ENCODE results near the gene PACSIN1.

Gene PACSIN1

GRCh38 chr6:34436803-34437643, 28.9 kb upstream of the PACSIN1 start:
- peaks cover 5% of the 10 kb centered on the region for H3K9me3 ChIP-seq (ENCODE audit: insufficient read depth, low read depth, low read length)
- DNase-seq: no peak
- peak overlapping the region; percentile 15 for H3K4me3 ChIP-seq (ENCODE audit: low read depth, low read length)
- no peak overlapping the region for H3K4ac ChIP-seq (ENCODE audit: low read depth, low read length)
- H2BK120ac ChIP-seq (ENCODE audit: insufficient read depth, low read length, poor library complexity): no peak overlapping the region
- H2BK12ac ChIP-seq (ENCODE audit: low read length): no peak overlapping the region
- no peaks in the 10 kb centered on the region for H3K79me1 ChIP-seq (ENCODE audit: low read length)
- no peak overlapping the region for H3K23ac ChIP-seq (ENCODE audit: low read length)
- no CpG with 5 or more reads among the region's 38 CpGs for WGBS (ENCODE audit: extremely low coverage, insufficient coverage, insufficient read length)
- H2BK5ac ChIP-seq (ENCODE audit: low read depth, low read length, poor library complexity): no peak overlapping the region
- H3K36me3 ChIP-seq (ENCODE audit: control insufficient read depth in 1 of 2, insufficient read depth in 2 of 2, low read length in 2 of 2): no peaks in the 10 kb centered on the region
- H3K14ac ChIP-seq (ENCODE audit: low read length): no peak overlapping the region
- H3K79me2 ChIP-seq (ENCODE audit: control insufficient read depth, insufficient read depth, low read length, poor library complexity): no peaks in the 10 kb centered on the region
- H3K18ac ChIP-seq (ENCODE audit: low read length): no peak overlapping the region
- H2AK5ac ChIP-seq (ENCODE audit: low read length): no peak overlapping the region
- H3K4me2 ChIP-seq (ENCODE audit: low read length): no peak overlapping the region
- no peaks in the 10 kb centered on the region for H3K4me1 ChIP-seq (ENCODE audit: control insufficient read depth in 1 of 2, insufficient read depth in 2 of 2, low read length in 2 of 2)
- H4K91ac ChIP-seq (ENCODE audit: low read depth, low read length): no peak overlapping the region
- H4K8ac ChIP-seq (ENCODE audit: low read depth, low read length): no peak overlapping the region
- no peak overlapping the region for H4K12ac ChIP-seq (ENCODE audit: low read depth, low read length)
- no peaks in the 10 kb centered on the region for H3K27me3 ChIP-seq (ENCODE audit: insufficient read depth, low read length)
- H2AFZ ChIP-seq (ENCODE audit: insufficient read depth, low read length, poor library complexity): no peak overlapping the region
- no peak overlapping the region for H3K27ac ChIP-seq (ENCODE audit: low read depth, low read length)
- H3K9ac ChIP-seq (ENCODE audit: low read length): no peak overlapping the region

- Histone ChIP-seq H3K9ac (ENCODE audit: low read length) (no peak overlapping the region), H3K4me2 (ENCODE audit: low read length) (no peak overlapping the region), H3K4ac (ENCODE audit: low read depth, low read length) (no peak overlapping the region), H4K91ac (ENCODE audit: low read depth, low read length) (no peak overlapping the region), H3K27ac (ENCODE audit: low read depth, low read length) (no peak overlapping the region), H2AFZ (ENCODE audit: insufficient read depth, low read length, poor library complexity) (no peak overlapping the region), H2BK12ac (ENCODE audit: low read length) (no peak overlapping the region), H4K12ac (ENCODE audit: low read depth, low read length) (no peak overlapping the region), H3K18ac (ENCODE audit: low read length) (no peak overlapping the region), H3K4me3 (ENCODE audit: low read depth, low read length) (no peak overlapping the region), H3K79me1 (ENCODE audit: low read length) (no peaks in the 10 kb centered on the region), H3K4me1 (ENCODE audit: control insufficient read depth in 1 of 2, insufficient read depth in 2 of 2, low read length in 2 of 2) (no peaks in the 10 kb centered on the region), H2BK120ac (ENCODE audit: insufficient read depth, low read length, poor library complexity) (no peak overlapping the region), H3K79me2 (ENCODE audit: control insufficient read depth, insufficient read depth, low read length, poor library complexity) (no peaks in the 10 kb centered on the region), H2BK5ac (ENCODE audit: low read depth, low read length, poor library complexity) (no peak overlapping the region), H3K14ac (ENCODE audit: low read length) (no peak overlapping the region), H3K27me3 (ENCODE audit: insufficient read depth, low read length) (no peaks in the 10 kb centered on the region), H3K23ac (ENCODE audit: low read length) (no peak overlapping the region), H3K9me3 (ENCODE audit: insufficient read depth, low read depth, low read length) (peaks cover 5% of the 10 kb centered on the region), H3K36me3 (ENCODE audit: control insufficient read depth in 1 of 2, insufficient read depth in 2 of 2, low read length in 2 of 2) (no peaks in the 10 kb centered on the region), H2AK5ac (ENCODE audit: low read length) (no peak overlapping the region), H4K8ac (ENCODE audit: low read depth, low read length) (no peak overlapping the region)
- WGBS (ENCODE audit: extremely low coverage, insufficient coverage, insufficient read length): no CpG with 5 or more reads among the region's 1 CpG
- DNase-seq: peak; percentile 51 to 87
These were observed 28.3 kb upstream of the PACSIN1 start for GRCh38 chr6:34437644-34437970.

GRCh38 chr6:34438705-34439104, 27.2 kb upstream of the PACSIN1 start:
- Histone ChIP-seq H3K9ac (ENCODE audit: low read length) (no peak overlapping the region), H3K18ac (ENCODE audit: low read length) (no peak overlapping the region), H2AFZ (ENCODE audit: insufficient read depth, low read length, poor library complexity) (no peak overlapping the region), H3K4me3 (ENCODE audit: low read depth, low read length) (no peak overlapping the region), H2BK120ac (ENCODE audit: insufficient read depth, low read length, poor library complexity) (no peak overlapping the region), H3K4me2 (ENCODE audit: low read length) (no peak overlapping the region), H3K4ac (ENCODE audit: low read depth, low read length) (no peak overlapping the region), H3K14ac (ENCODE audit: low read length) (no peak overlapping the region), H4K8ac (ENCODE audit: low read depth, low read length) (no peak overlapping the region), H3K9me3 (ENCODE audit: insufficient read depth, low read depth, low read length) (peaks cover 5% of the 10 kb centered on the region), H4K91ac (ENCODE audit: low read depth, low read length) (no peak overlapping the region), H3K23ac (ENCODE audit: low read length) (no peak overlapping the region), H2AK5ac (ENCODE audit: low read length) (no peak overlapping the region), H3K27me3 (ENCODE audit: insufficient read depth, low read length) (no peaks in the 10 kb centered on the region), H3K4me1 (ENCODE audit: control insufficient read depth in 1 of 2, insufficient read depth in 2 of 2, low read length in 2 of 2) (no peaks in the 10 kb centered on the region), H2BK5ac (ENCODE audit: low read depth, low read length, poor library complexity) (no peak overlapping the region), H3K79me2 (ENCODE audit: control insufficient read depth, insufficient read depth, low read length, poor library complexity) (no peaks in the 10 kb centered on the region), H2BK12ac (ENCODE audit: low read length) (no peak overlapping the region), H3K36me3 (ENCODE audit: control insufficient read depth in 1 of 2, insufficient read depth in 2 of 2, low read length in 2 of 2) (no peaks in the 10 kb centered on the region), H3K27ac (ENCODE audit: low read depth, low read length) (no peak overlapping the region), H3K79me1 (ENCODE audit: low read length) (no peaks in the 10 kb centered on the region), H4K12ac (ENCODE audit: low read depth, low read length) (no peak overlapping the region)
- no CpG with 5 or more reads among the region's 4 CpGs for WGBS (ENCODE audit: extremely low coverage, insufficient coverage, insufficient read length)
- no peak for DNase-seq

GRCh38 chr6:34439442-34439841, 26.4 kb upstream of the PACSIN1 start:
- H3K4me3 ChIP-seq (ENCODE audit: low read depth, low read length): no peak overlapping the region
- H4K8ac ChIP-seq (ENCODE audit: low read depth, low read length): no peak overlapping the region
- no peak overlapping the region for H2BK5ac ChIP-seq (ENCODE audit: low read depth, low read length, poor library complexity)
- no CpG with 5 or more reads among the region's 3 CpGs for WGBS (ENCODE audit: extremely low coverage, insufficient coverage, insufficient read length)
- no peak overlapping the region for H4K12ac ChIP-seq (ENCODE audit: low read depth, low read length)
- no peaks in the 10 kb centered on the region for H3K79me2 ChIP-seq (ENCODE audit: control insufficient read depth, insufficient read depth, low read length, poor library complexity)
- H3K36me3 ChIP-seq (ENCODE audit: control insufficient read depth in 1 of 2, insufficient read depth in 2 of 2, low read length in 2 of 2): no peaks in the 10 kb centered on the region
- H4K91ac ChIP-seq (ENCODE audit: low read depth, low read length): no peak overlapping the region
- no peak overlapping the region for H3K4me2 ChIP-seq (ENCODE audit: low read length)
- H3K23ac ChIP-seq (ENCODE audit: low read length): no peak overlapping the region
- no peak overlapping the region for H2BK120ac ChIP-seq (ENCODE audit: insufficient read depth, low read length, poor library complexity)
- H3K9me3 ChIP-seq (ENCODE audit: insufficient read depth, low read depth, low read length): peaks cover 5% of the 10 kb centered on the region
- H3K27ac ChIP-seq (ENCODE audit: low read depth, low read length): no peak overlapping the region
- no peak overlapping the region for H3K4ac ChIP-seq (ENCODE audit: low read depth, low read length)
- no peak overlapping the region for H3K14ac ChIP-seq (ENCODE audit: low read length)
- H3K79me1 ChIP-seq (ENCODE audit: low read length): no peaks in the 10 kb centered on the region
- H2BK12ac ChIP-seq (ENCODE audit: low read length): no peak overlapping the region
- H3K9ac ChIP-seq (ENCODE audit: low read length): no peak overlapping the region
- no peak overlapping the region for H2AK5ac ChIP-seq (ENCODE audit: low read length)
- no peak overlapping the region for H2AFZ ChIP-seq (ENCODE audit: insufficient read depth, low read length, poor library complexity)
- DNase-seq: no peak
- no peaks in the 10 kb centered on the region for H3K4me1 ChIP-seq (ENCODE audit: control insufficient read depth in 1 of 2, insufficient read depth in 2 of 2, low read length in 2 of 2)
- H3K18ac ChIP-seq (ENCODE audit: low read length): no peak overlapping the region
- H3K27me3 ChIP-seq (ENCODE audit: insufficient read depth, low read length): no peaks in the 10 kb centered on the region

All from trophoblast cell (in vitro differentiated cells and primary cell).